ENCODE data around the gene SUMO4. TPM values are rescaled to one million over a fixed set of nuclear protein-coding genes. Genes with fewer than 3 reads are reported as not detected.

SUMO4 gene
- total and polyA plus RNA-seq, 4 donors = 0.49 to 6.9 (median 2.9) TPM; not detected in 1

DNA sequence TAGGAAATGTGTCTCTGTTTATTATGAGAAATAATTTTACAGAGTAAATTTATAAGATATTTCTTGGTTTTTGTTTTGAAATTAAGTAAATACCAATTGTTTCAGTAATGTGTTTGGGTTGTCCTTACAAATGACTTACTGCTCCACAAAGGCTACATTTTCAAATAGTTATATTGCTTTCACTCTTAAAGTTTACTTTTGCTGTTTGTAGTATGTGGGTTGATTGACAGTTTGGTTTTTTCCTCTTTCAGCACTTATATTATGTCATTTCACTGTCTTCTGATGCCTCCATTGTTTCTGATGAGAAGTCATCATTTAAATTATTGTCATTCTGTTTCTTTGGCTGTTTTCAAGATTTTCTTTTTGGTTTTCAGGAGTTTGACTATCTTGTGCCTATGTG, 34.9 kb upstream of the SUMO4 start:
- H3K27me3 ChIP-seq (ENCODE audit: control insufficient read depth in 1 of 2, insufficient read depth in 2 of 2, low read length in 1 of 2) = no peaks in the 10 kb centered on the region
- DNase-seq (no peak), ATAC-seq (ENCODE audit: low FRiP score) (no peak)
- H3K4me3 ChIP-seq (ENCODE audit: low read length in 2 of 2) = no peak overlapping the region
- peaks cover 3 to 5% of the 10 kb centered on the region in 2 donors for H3K4me1 ChIP-seq (ENCODE audit: control insufficient read depth in 1 of 2, insufficient read depth in 2 of 2, low read length in 2 of 2)
- H3K36me3 ChIP-seq (ENCODE audit: control insufficient read depth in 1 of 2, insufficient read depth in 2 of 2, low read length in 1 of 2) = no peaks in the 10 kb centered on the region
- H3K9me3 ChIP-seq (ENCODE audit: control insufficient read depth, low read length) = no peaks in the 10 kb centered on the region
- intact Hi-C loops (cut with DNase I) = no loop called here
- H3K27ac ChIP-seq (ENCODE audit: low read depth in 1 of 2, low read length in 2 of 2) = no peak overlapping the region

DNA sequence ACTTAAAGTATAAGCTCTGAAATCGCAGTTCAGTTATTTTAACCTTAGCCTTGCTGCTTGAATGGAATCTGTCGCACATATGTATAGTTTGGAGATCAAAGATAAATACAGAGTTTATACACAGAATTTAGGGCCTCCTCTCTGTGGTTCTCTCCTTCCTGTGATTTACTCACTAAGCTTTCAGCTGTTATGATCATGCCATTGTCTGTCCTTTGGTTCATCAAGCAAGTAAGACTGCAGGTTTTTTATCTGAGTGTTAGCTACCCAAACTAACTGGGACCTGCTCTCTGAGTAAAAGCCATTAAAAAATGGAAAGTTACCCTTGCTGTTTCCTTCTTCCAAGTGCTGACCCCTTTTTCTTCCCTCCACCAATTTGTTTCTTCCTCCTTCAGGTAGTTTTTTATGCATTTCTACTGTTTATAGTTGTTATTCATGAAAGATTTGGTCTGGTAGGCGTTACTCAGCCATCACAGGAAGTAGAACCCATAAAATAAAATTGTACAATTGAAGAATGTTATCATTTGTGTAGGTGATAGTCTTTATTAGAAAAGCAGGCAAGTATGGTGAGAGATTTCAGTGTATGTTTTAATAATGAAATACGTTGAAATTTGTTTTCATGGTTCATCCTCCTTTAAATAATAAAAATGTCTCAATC, 33.7 kb upstream of the SUMO4 start:
- 81 to 82% methylated on average over 4 of the region's 4 CpGs for WGBS, 2 donors
- no peak overlapping the region for H3K4me3 ChIP-seq (ENCODE audit: low read length in 2 of 2)
- intact Hi-C loops (cut with DNase I) = no loop called here

DNA sequence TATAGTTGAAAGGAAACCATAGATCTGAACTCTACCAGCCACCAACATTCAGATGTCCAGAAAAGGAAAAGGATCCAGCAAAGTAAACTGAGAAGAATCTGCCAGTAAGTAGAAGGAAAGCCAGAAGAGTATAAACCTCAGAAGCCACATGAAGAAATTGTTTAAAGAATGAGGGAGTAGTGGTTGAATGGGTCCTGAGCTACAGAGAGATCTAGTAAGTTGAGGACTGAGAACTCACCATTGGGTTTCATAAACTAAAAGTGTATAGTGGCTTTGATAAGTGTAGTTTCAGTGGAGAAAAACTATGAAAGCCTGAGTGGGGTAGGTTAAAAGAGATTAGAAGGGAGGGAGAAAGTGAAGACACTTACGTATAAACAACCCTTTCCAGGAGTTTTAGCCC, 32.0 kb upstream of the SUMO4 start:
- no peaks in the 10 kb centered on the region for H3K27me3 ChIP-seq (ENCODE audit: control insufficient read depth in 1 of 2, insufficient read depth in 2 of 2, low read length in 1 of 2)
- peaks cover 5% of the 10 kb centered on the region in 2 donors for H3K4me1 ChIP-seq (ENCODE audit: control insufficient read depth in 1 of 2, insufficient read depth in 2 of 2, low read length in 2 of 2)
- H3K36me3 ChIP-seq (ENCODE audit: control insufficient read depth in 1 of 2, insufficient read depth in 2 of 2, low read length in 1 of 2) = peaks cover 0 to 2% of the 10 kb centered on the region in 2 donors
- H3K9me3 ChIP-seq (ENCODE audit: control insufficient read depth, low read length) = no peaks in the 10 kb centered on the region
- ATAC-seq (ENCODE audit: low FRiP score) (no peak), DNase-seq (no peak)
- no peak overlapping the region for H3K4me3 ChIP-seq (ENCODE audit: low read length in 2 of 2)
- WGBS, 2 donors = 57 to 62% methylated on average over 1 of the region's 1 CpG
- peak overlapping the region in 1 of 2 donors; percentile 43 for H3K27ac ChIP-seq (ENCODE audit: low read depth in 1 of 2, low read length in 2 of 2)
- intact Hi-C loops (cut with DNase I) = no loop called here

More for the DNA sequence above, 33.7 kb upstream of the SUMO4 start:
- Histone ChIP-seq H3K27ac (ENCODE audit: low read depth in 1 of 2, low read length in 2 of 2) (no peak overlapping the region), H3K36me3 (ENCODE audit: control insufficient read depth in 1 of 2, insufficient read depth in 2 of 2, low read length in 1 of 2) (peaks cover 0 to 2% of the 10 kb centered on the region in 2 donors), H3K4me1 (ENCODE audit: control insufficient read depth in 1 of 2, insufficient read depth in 2 of 2, low read length in 2 of 2) (peaks cover 5% of the 10 kb centered on the region in 2 donors), H3K27me3 (ENCODE audit: control insufficient read depth in 1 of 2, insufficient read depth in 2 of 2, low read length in 1 of 2) (no peaks in the 10 kb centered on the region), H3K9me3 (ENCODE audit: control insufficient read depth, low read length) (no peaks in the 10 kb centered on the region)
- DNase-seq = no peak
- no peak for ATAC-seq (ENCODE audit: low FRiP score)

DNA sequence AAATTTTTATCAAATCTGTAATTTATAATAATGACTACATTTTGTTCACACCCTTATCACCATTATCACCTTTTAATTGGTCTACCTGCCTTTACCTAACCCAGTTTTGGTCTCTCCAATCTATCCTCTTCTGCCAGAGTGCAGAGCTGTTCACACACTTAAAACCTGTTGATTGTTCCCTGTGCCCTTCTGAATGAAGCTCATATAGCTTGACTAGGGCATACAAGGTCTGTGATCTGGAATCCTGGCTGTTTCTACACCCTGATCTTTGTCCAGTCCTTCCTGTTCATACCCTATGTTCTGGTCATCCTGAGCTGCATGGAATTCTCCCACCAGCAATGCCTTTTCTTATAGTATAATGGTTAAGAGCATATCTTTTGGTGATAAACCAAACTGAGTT, 28.9 kb upstream of the SUMO4 start:
- DNase-seq (no peak), ATAC-seq (ENCODE audit: low FRiP score) (no peak)
- H3K27me3 ChIP-seq (ENCODE audit: control insufficient read depth in 1 of 2, insufficient read depth in 2 of 2, low read length in 1 of 2) = no peaks in the 10 kb centered on the region
- H3K4me1 ChIP-seq (ENCODE audit: control insufficient read depth in 1 of 2, insufficient read depth in 2 of 2, low read length in 2 of 2) = peaks cover 5 to 11% of the 10 kb centered on the region in 2 donors
- no peaks in the 10 kb centered on the region for H3K9me3 ChIP-seq (ENCODE audit: control insufficient read depth, low read length)
- H3K27ac ChIP-seq (ENCODE audit: low read depth in 1 of 2, low read length in 2 of 2) = no peak overlapping the region
- H3K36me3 ChIP-seq (ENCODE audit: control insufficient read depth in 1 of 2, insufficient read depth in 2 of 2, low read length in 1 of 2) = peaks cover 3 to 4% of the 10 kb centered on the region in 2 donors
- no peak overlapping the region for H3K4me3 ChIP-seq (ENCODE audit: low read length in 2 of 2)
- intact Hi-C loops (cut with DNase I) = no loop called here

DNA sequence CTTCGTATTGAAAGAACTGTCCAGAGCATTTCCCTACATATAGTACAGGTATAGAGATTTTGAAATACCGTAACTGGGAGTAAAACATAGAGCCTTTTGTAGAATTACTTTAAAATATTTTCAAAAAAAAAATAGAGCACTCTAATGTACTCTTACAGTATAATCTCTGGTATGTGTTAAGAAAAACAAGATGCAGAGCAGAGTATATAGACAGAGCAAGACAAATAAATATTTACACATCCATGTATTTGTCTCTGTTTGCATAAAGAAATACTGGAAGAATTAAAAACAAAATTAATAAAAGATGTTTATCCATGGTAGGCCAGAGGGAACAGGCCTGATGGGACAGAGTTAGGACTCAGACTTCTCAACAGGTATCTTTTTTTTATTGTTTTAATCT, 28.0 kb upstream of the SUMO4 start:
- 49 to 93% methylated on average over 2 of the region's 2 CpGs for WGBS, 2 donors
- Histone ChIP-seq H3K4me1 (ENCODE audit: control insufficient read depth in 1 of 2, insufficient read depth in 2 of 2, low read length in 2 of 2) (peaks cover 5 to 11% of the 10 kb centered on the region in 2 donors), H3K4me3 (ENCODE audit: low read length in 2 of 2) (no peak overlapping the region), H3K36me3 (ENCODE audit: control insufficient read depth in 1 of 2, insufficient read depth in 2 of 2, low read length in 1 of 2) (peaks cover 3 to 4% of the 10 kb centered on the region in 2 donors), H3K27ac (ENCODE audit: low read depth in 1 of 2, low read length in 2 of 2) (no peak overlapping the region), H3K27me3 (ENCODE audit: control insufficient read depth in 1 of 2, insufficient read depth in 2 of 2, low read length in 1 of 2) (no peaks in the 10 kb centered on the region), H3K9me3 (ENCODE audit: control insufficient read depth, low read length) (no peaks in the 10 kb centered on the region)
- ATAC-seq (ENCODE audit: low FRiP score) (no peak), DNase-seq (no peak)
- intact Hi-C loops (cut with DNase I) = no loop called here

DNA sequence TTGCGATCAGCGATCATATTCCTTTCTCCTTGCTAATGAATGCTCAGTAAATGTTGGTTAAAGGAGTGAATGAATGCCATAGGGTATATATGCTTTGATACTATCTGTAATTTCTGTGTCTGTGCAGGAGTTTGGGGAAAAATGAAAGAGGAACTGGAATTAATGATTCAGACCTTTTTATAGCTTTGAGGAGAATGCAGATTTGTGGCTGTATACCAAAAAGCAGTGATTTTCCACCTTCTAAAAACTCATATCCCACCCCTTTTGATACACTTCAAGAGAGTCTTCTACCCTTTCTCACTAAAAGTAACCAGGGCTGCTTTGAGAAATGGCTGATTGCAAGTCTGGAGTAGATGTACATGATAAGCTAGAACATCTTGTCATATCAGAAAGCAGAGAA, 26.6 kb upstream of the SUMO4 start:
- Histone ChIP-seq H3K27me3 (ENCODE audit: control insufficient read depth in 1 of 2, insufficient read depth in 2 of 2, low read length in 1 of 2) (no peaks in the 10 kb centered on the region), H3K4me3 (ENCODE audit: low read length in 2 of 2) (no peak overlapping the region), H3K36me3 (ENCODE audit: control insufficient read depth in 1 of 2, insufficient read depth in 2 of 2, low read length in 1 of 2) (peaks cover 6 to 10% of the 10 kb centered on the region in 2 donors), H3K9me3 (ENCODE audit: control insufficient read depth, low read length) (no peaks in the 10 kb centered on the region), H3K4me1 (ENCODE audit: control insufficient read depth in 1 of 2, insufficient read depth in 2 of 2, low read length in 2 of 2) (peaks cover 2 to 6% of the 10 kb centered on the region in 2 donors), H3K27ac (ENCODE audit: low read depth in 1 of 2, low read length in 2 of 2) (no peak overlapping the region)
- no peak for ATAC-seq (ENCODE audit: low FRiP score)
- intact Hi-C loops (cut with DNase I) = no loop called here
- DNase-seq = no peak
- WGBS, 2 donors = 97 to 98% methylated on average over 2 of the region's 2 CpGs

DNA sequence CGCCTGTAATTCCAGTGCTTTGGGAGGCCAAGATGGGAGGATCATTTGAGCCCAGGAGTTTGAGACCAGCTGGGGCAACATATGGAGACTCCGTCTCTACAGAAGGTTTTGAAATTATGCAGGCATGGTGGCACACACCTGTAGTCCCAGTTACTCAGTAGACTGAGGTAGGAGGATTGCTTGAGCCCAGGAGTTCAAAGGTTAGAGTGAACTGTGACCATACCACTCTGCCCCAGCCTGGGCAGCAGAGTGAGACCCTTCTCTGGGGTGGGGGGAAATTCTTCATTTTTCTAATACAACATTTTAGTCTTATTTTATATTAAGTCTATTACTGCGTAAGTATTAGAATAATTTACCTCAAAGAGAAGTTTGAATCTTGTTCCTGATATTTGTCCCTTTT, 20.1 kb upstream of the SUMO4 start:
- H3K36me3 ChIP-seq (ENCODE audit: control insufficient read depth in 1 of 2, insufficient read depth in 2 of 2, low read length in 1 of 2) = peaks cover 9 to 13% of the 10 kb centered on the region in 2 donors
- H3K27me3 ChIP-seq (ENCODE audit: control insufficient read depth in 1 of 2, insufficient read depth in 2 of 2, low read length in 1 of 2) = no peaks in the 10 kb centered on the region
- H3K4me1 ChIP-seq (ENCODE audit: control insufficient read depth in 1 of 2, insufficient read depth in 2 of 2, low read length in 2 of 2) = no peaks in the 10 kb centered on the region
- no peak overlapping the region for H3K4me3 ChIP-seq (ENCODE audit: low read length in 2 of 2)
- intact Hi-C loops (cut with DNase I) = no loop called here
- no peak overlapping the region for H3K27ac ChIP-seq (ENCODE audit: low read depth in 1 of 2, low read length in 2 of 2)
- WGBS, 2 donors = 97 to 98% methylated on average over 3 of the region's 3 CpGs
- DNase-seq = no peak
- no peak for ATAC-seq (ENCODE audit: low FRiP score)
- no peaks in the 10 kb centered on the region for H3K9me3 ChIP-seq (ENCODE audit: control insufficient read depth, low read length)

DNA sequence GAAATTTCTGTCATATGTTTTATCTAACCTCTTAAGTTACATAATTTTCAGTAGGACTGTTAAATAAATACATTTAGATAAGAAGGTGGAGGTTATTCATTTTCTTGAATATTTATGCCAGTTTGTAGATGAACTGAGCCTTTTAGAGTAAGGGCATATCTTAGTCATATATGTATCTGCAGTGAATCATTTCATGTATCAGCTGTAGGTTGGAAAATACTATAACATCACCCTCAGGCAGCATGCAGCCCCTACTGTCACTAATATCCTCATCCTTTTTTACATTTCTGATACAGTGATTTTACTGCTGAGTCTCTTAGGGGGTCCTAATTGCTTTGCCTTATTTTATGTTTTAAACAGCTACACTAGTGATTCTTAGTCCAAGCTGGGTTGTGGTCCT, 19.5 kb upstream of the SUMO4 start:
- peaks cover 9 to 13% of the 10 kb centered on the region in 2 donors for H3K36me3 ChIP-seq (ENCODE audit: control insufficient read depth in 1 of 2, insufficient read depth in 2 of 2, low read length in 1 of 2)
- ATAC-seq (ENCODE audit: low FRiP score) (no peak), DNase-seq (no peak)
- H3K4me1 ChIP-seq (ENCODE audit: control insufficient read depth in 1 of 2, insufficient read depth in 2 of 2, low read length in 2 of 2) = no peaks in the 10 kb centered on the region
- intact Hi-C loops (cut with DNase I) = no loop called here
- H3K27ac ChIP-seq (ENCODE audit: low read depth in 1 of 2, low read length in 2 of 2) = no peak overlapping the region
- H3K4me3 ChIP-seq (ENCODE audit: low read length in 2 of 2) = no peak overlapping the region
- no peaks in the 10 kb centered on the region for H3K9me3 ChIP-seq (ENCODE audit: control insufficient read depth, low read length)
- no peaks in the 10 kb centered on the region for H3K27me3 ChIP-seq (ENCODE audit: control insufficient read depth in 1 of 2, insufficient read depth in 2 of 2, low read length in 1 of 2)

DNA sequence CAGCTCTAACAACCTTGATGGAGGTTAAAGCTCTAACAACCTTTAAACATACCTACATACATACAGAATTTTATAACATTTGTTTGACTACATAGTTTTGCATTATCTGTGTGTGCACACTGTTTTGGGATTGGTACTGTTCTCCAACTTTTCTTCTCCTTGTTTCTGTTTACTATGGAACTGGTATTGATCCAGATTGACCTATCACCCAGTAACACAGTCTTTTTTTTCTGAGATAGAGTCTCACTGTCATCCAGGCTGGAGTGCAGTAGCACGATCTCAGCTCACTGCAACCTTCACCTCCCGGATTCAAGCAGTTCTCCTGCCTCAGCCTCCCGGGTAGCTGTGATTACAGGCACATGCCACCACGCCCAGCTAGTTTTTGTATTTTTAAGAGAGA, 16.7 kb upstream of the SUMO4 start:
- intact Hi-C loops (cut with DNase I) = no loop called here
- ATAC-seq (ENCODE audit: low FRiP score) = no peak

More for the DNA sequence above, 16.7 kb upstream of the SUMO4 start:
- H3K36me3 ChIP-seq (ENCODE audit: control insufficient read depth in 1 of 2, insufficient read depth in 2 of 2, low read length in 1 of 2) = peaks cover 7 to 8% of the 10 kb centered on the region in 2 donors
- H3K27ac ChIP-seq (ENCODE audit: low read depth in 1 of 2, low read length in 2 of 2) = no peak overlapping the region
- no peaks in the 10 kb centered on the region for H3K9me3 ChIP-seq (ENCODE audit: control insufficient read depth, low read length)
- no peak for DNase-seq
- no peaks in the 10 kb centered on the region for H3K4me1 ChIP-seq (ENCODE audit: control insufficient read depth in 1 of 2, insufficient read depth in 2 of 2, low read length in 2 of 2)
- no peak overlapping the region for H3K4me3 ChIP-seq (ENCODE audit: low read length in 2 of 2)
- no peaks in the 10 kb centered on the region for H3K27me3 ChIP-seq (ENCODE audit: control insufficient read depth in 1 of 2, insufficient read depth in 2 of 2, low read length in 1 of 2)
- WGBS, 2 donors = 94 to 96% methylated on average over 4 of the region's 4 CpGs

Measured in aorta (tissue), 5 donors.